Measurements from ENCODE around the gene ETFB. TPM values are rescaled to one million over a fixed set of nuclear protein-coding genes. Genes with fewer than 3 reads are reported as not detected.

Gene ETFB
- total and polyA plus RNA-seq, 9 of the 15 experiments (the other 6 are each of a cell fraction or from before 2014, with no cell fraction given): 18.1 to 143 (median 96.1) TPM

GRCh38 chr19:51296336-51297093 is 69.7 kb downstream of the ETFB start:
- BruUV-seq (replicated peaks): no TSS peak
- WGBS (ENCODE audit: insufficient coverage, low coverage, missing lambda C conversion rate): 9% methylated on average over 9 of the region's 9 CpGs
- no peak for TF ChIP-seq IRF2 (CRISPR knock-in tag; IDR thresholded peaks at IDR 0.05)
- no peak for TF ChIP-seq ZNF384 (IDR thresholded peaks at IDR 0.05; ENCODE audit: low read depth, low read length)
- peak; percentile 55; the same call in 1 of the 2 replicates for TF ChIP-seq STAG1 (CRISPR knock-in tag; IDR thresholded peaks at IDR 0.05; ENCODE audit: borderline replicate concordance)
- TF ChIP-seq, protein P1, sequence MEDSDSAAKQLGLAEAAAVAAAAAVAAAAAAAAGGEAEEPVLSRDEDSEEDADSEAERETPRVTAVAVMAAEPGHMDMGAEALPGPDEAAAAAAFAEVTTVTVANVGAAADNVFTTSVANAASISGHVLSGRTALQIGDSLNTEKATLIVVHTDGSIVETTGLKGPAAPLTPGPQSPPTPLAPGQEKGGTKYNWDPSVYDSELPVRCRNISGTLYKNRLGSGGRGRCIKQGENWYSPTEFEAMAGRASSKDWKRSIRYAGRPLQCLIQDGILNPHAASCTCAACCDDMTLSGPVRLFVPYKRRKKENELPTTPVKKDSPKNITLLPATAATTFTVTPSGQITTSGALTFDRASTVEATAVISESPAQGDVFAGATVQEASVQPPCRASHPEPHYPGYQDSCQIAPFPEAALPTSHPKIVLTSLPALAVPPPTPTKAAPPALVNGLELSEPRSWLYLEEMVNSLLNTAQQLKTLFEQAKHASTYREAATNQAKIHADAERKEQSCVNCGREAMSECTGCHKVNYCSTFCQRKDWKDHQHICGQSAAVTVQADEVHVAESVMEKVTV (CRISPR knock-in tag; IDR thresholded peaks at IDR 0.05): 0 out of 2 replicates have a peak, but pooled peaks have one; percentile 31
- no peak for TF ChIP-seq KLF13 (tag; IDR thresholded peaks at IDR 0.05; ENCODE audit: borderline replicate concordance, low read depth)
- 0 out of 2 replicates have a peak, but pooled peaks have one; percentile 13 for TF ChIP-seq RB1 (IDR thresholded peaks at IDR 0.05; ENCODE audit: low read depth)
- TF ChIP-seq RAD21 (CRISPR knock-in tag; conservative IDR thresholded peaks at IDR 0.05 in 1 of 2, IDR thresholded peaks at IDR 0.05 in 1 of 2): peak; percentile 47 to 79
- TF ChIP-seq REST (IDR thresholded peaks at IDR 0.05; ENCODE audit: borderline replicate concordance): peak; percentile 57
- no peak for TF ChIP-seq REST (CRISPR knock-in tag; IDR thresholded peaks at IDR 0.05; ENCODE audit: low read depth)
- TF ChIP-seq BCOR (IDR thresholded peaks at IDR 0.05): peak; percentile 63

More at GRCh38 chr19:51296336-51297093, 69.7 kb downstream of the ETFB start:
- in situ Hi-C loops (cut with MboI) (no loop called here), intact Hi-C loops (cut with micrococcal nuclease) (loop anchor here (1.0 to 2.0 kb wide), 2 partner anchors 42 to 362 kb away; no protein-coding TSS in a partner anchor)
- ChIA-PET POLR2A (no interaction called here), CTCF (ENCODE audit: low intra/inter-chr PET ratio) (no interaction called here)
- Histone ChIP-seq H2AFZ (ENCODE audit: low read depth, low read length) (no peak overlapping the region), H3K4me2 (ENCODE audit: insufficient read depth, low read length) (no peak overlapping the region; the same call in 1 of the 2 replicates), H3K79me2 (ENCODE audit: control insufficient read depth, insufficient read depth, low read length) (no peaks in the 10 kb centered on the region), H3K27ac (ENCODE audit: extremely low read depth, low read depth, low read length) (no peak overlapping the region), H3K9me1 (ENCODE audit: control insufficient read depth, insufficient read depth, low read length) (no peaks in the 10 kb centered on the region), H3K9me3 (replicated peaks; ENCODE audit: control insufficient read depth, insufficient read depth, low read depth, low read length) (no peaks in the 10 kb centered on the region), H3K36me3 (ENCODE audit: control insufficient read depth, insufficient read depth, low read length) (no peaks in the 10 kb centered on the region), H3K4me3 (no peak overlapping the region), H3K27me3 (ENCODE audit: control insufficient read depth in 2 of 2, insufficient read depth in 2 of 2, low read length in 2 of 2) (peaks cover 27 to 80% of the 10 kb centered on the region in 2 experiments; a peak in 4 of 5 replicates), H3K4me1 (replicated peaks in 1 of 2; ENCODE audit: control insufficient read depth in 2 of 2, insufficient read depth in 2 of 2, low read length in 2 of 2) (peaks cover 0 to 7% of the 10 kb centered on the region in 2 experiments; a peak in 2 of 5 replicates), H3K9ac (ENCODE audit: insufficient read depth in 1 of 2, low read depth in 2 of 2, low read length in 2 of 2) (no peak overlapping the region; a peak in 1 of 4 replicates), H4K20me1 (replicated peaks; ENCODE audit: control insufficient read depth, insufficient read depth, low read length) (no peaks in the 10 kb centered on the region)
- ATAC-seq (peak; percentile 79), DNase-seq (ENCODE audit: extremely low read depth in 1 of 4, low spot score in 3 of 4) (peak; percentile 25 to 51 (median 34)), FAIRE-seq (peak; percentile 77)

All from K562 (cell line).